GM21390 (cell line): ENCODE measurements around the gene RALGAPA2.
"Not testable (repeated sequence)": the region's sequence is repeated elsewhere in the genome, so short reads cannot be mapped to it uniquely, and the experiment has no call there.

Source experiments
- ATAC-seq: cut with Tn5 transposase; IDR thresholded peaks from one replicate; pipeline ENCODE4 v1.9.1; 2021; ENCODE audit not compliant: unreplicated experiment

The RALGAPA2 gene

DNA sequence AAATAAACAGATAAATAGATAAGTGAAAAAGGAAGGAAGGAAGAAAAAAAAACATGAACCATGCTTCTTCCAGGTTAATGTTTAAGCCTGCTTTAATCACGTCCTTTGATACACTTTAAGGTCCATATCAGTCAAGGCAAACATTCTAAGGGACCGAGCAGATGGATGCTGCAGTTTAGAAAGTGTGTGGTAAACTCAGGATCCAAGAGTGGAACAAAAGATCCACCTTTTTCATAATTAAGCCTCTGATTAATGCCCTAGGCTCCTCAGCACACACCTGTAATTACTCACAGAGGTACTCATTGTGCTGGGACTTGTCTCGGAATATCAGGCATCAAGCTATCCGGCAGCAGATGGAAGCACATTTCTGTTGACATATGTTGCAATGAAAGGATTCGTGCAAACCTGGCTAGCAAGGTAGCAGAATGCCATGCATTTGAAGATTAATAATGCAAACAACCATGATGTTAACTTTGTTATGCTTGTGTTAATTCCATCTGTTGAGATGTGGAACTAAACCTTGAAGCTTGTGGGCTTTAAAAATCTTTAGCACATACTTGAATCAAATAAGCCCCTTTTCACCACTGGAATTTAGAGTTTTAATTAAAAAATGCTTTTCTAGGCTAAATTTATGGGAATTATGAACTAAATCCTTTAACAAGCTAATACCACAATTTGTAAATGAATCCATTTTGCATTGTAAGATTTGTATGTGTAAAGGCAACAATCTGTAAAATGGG, 163.7 kb downstream of the RALGAPA2 start:
- ATAC-seq = no peak

DNA sequence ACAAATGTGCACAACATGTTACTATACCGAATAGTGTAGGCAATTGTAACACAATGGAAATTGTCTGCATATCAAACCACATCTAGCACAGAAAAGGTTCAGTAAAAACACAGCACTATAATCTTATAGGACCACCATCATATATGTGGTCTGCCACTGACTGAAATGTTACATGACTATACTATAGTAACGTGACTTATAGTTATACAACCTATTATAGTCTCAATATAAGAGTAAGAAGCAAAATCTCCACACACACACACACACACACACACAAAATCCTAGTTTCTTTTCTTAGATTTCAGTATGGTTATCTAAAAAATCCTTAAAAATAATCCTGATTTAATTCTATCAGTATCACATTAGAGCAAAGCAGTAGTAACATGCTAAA, 164.6 kb downstream of the RALGAPA2 start:
- no peak for ATAC-seq

DNA sequence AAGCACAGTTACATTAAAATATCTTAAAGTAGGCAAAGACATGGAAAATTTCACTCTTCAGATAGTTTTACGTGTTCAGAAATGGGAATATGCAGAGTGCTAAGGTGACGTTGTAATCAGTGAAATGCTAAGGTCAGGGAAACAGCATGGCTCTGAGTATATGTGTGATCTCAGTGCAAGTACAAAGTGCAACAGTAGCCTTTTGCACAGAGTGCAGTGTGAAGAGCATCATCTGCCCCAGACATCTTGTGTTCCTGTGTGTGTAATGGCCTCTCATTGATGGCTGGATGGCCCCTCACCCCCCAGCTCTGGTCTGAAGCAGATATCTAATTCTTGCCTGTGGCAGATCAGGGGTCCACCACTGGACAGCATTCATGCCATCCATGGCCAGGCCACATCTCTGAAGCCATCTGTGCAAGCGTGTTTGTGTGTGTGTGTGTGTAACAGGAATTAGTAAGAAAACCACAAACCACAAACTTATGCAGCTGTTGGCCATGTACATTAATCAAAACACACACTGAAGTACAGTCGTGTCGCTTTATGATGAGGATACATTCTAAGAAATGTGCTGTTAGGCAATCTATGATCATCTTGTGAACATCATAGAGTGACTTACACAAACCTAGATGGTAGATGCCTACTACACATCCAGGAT, 165.1 kb downstream of the RALGAPA2 start:
- ATAC-seq = no peak

DNA sequence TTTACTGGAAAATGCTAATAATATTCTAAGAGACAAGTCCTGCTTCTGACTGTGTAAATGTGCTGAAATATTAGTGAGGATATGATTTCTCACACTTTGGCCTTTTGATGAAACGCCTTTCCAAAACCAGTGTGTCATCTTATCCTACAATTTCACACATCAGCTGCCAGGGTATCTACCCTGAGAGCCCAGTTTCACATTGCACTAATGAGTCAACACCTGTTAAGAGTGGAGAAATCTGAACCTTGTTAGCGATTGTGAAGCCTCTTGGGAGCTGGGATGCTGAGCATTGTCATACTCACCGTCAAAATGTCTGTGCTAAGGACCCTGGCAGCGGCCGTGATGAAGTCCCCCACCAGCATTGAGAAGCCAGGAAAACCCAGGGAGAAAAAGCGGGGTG, 166.0 kb downstream of the RALGAPA2 start:
- no peak for ATAC-seq

DNA sequence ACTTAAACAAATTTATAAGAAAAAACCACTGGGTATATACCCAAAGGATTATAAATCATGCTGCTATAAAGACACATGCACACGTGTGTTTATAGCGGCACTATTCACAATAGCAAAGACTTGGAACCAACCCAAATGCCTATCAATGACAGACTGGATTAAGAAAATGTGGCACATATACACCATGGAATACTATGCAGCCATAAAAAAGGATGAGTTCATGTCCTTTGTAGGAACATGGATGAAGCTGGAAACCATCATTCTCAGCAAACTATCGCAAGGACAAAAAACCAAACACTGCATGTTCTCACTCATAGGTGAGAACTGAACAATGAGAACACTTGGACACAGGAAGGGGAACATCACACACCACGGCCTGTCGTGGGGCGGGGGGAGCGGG, 169.1 kb downstream of the RALGAPA2 start:
- ATAC-seq = not testable (repeated sequence)

DNA sequence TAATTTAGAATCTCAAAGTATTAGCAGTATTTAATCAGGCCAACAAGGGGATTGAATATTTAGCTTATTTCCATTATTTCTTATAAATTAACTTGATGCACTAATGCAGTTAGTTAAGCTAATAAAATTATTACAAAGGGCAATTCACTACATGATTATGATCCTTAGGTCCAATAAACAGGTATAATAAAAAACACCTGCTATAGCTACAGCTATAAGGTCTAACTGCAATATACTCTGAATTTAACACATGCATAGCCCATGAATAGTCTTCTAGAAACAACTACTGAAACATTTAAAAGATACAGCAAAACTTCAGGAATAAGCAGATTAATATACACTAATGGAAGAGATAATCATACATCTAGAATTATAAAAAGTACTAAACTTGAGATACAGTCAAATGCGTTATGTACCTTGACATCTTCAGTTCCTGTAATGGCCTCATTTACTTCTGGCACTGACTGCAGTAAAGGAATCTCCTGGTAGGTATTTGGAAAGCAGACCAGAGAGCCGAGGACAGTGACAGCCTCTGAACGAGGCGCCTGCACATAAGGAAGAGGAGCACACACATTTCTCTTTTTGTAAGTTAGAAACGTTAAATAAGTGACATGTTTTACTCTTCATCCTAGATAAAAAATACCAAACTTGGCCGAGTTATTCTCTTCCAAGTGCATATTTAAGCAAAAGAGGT, 176.1 kb downstream of the RALGAPA2 start:
- ATAC-seq = no peak

DNA sequence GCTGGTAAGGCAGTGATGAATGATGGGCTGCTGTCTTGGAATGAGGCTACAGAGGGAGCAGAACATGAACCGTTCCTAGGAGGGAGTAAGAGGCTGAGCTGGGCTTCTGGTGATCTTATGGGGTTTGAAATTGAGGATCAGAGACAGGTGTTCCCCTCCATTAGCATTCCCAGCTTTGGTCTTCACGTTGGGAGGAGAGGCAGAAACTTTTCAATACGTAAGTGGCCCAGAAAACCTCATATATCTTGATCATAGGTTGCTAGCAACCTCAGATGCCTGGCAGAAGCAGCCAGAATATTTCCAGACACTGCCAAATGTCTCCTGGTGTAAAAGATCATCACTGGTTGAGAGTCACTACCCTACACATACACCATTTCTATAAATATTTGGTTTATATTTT, 177.4 kb downstream of the RALGAPA2 start:
- ATAC-seq = no peak

DNA sequence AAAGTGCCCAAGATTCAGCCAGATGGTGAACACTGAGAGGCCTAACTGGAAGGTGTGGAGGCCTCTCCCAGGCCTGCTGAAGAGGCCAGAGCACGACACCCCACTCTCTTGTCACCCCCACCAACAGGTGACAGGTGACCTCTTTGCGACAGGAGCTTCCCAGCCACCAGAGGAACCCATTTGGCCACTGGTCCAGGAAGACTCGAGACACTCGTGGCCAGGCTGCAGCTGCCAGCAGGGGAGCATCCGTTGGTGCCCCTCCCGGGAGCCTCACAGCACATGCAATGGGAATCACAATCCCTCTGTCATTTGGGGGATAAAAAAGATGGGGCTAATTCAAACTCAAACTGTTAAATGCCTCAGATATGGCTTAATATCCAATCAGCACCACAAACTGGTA, 181.2 kb downstream of the RALGAPA2 start:
- ATAC-seq = no peak

DNA sequence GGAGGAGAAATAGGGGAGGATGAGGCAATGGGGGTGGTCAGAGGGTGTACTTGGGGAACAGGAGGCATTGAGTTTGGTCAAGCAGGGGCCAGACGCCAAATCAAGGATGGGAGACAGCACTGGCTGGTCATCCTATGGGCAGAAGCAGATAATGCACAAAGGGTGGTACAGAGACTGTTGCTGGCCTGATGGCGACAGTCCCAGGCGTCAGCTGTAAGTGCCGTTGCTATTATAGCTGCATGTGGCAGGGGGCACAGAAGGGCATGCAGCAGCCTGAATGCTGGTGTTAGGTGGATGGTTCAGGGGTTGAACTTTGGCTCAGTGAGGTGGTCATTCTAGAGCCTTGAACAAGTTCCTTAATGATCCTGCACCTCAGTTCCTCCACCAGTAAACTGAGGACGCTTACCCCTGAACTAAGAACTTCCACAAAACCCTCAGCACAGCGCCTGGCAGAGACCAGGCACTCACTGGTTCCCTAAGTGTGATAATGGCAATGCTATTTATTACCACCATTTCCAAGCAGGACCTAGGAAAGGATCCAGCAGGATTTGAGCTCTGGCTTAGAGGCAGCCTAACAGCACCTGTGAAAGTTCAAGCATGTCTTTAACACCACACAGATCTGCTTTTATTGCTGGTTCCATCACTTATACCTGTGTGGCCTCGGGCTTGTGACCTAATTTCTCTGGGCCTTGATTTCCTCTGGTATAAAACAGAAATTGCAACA, 181.9 kb downstream of the RALGAPA2 start:
- ATAC-seq = no peak

DNA sequence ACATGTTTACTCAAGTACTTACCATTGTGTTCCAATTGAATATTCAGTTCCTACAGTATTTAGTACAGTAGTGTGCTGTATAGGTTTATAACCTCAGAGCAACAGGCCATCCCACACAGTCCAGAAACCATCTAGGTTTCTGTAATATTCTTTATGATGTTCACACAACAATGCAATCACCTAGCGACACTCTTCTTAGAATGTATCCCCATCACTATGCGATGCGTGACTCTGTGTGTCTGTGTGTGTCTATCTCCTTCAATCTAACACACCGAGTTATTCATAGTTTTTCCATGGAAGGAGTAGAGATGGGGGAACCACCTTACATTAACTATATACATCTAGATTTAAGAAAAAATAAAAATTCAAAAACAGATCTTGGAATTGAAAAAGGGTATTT, 182.8 kb downstream of the RALGAPA2 start:
- no peak for ATAC-seq

DNA sequence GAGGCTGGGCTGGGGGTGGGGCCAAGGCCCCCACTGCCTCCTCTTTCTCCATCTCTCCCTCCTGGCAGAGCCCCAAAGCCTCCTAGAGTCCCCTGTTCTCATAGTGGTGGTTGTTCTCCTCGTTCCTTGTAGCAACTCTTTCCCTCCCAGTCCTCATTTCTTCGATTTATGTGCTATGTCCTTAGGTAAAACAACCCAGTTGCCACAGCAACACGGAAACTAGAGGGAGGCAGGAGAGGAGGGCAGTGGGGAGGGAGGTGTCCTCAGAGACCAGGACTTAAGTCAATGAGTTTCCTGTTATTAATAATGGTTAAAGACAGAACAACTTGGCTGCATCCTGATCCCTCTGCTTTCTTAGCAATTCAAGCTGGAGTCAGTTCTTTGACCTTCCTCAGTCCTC, 183.6 kb downstream of the RALGAPA2 start:
- ATAC-seq = no peak

DNA sequence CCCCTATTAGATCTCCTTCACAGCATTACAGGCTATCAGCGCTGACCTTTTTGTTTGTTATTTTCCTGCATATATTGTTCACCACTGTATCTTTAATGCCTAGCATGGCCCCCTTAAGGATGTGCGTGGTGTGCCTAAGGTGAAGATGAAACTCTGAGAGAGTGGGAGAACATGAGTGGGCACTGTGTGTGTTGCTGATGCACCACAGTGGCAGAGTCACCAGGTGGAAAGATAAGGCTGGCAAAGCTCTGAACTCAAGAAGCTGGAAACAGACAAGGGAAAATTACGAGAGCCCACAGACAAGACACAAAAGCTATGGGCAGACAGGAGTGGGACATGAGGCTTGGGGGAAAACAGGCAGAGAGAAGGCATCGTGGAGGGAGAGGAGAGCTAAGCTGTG, 184.8 kb downstream of the RALGAPA2 start:
- no peak for ATAC-seq

DNA sequence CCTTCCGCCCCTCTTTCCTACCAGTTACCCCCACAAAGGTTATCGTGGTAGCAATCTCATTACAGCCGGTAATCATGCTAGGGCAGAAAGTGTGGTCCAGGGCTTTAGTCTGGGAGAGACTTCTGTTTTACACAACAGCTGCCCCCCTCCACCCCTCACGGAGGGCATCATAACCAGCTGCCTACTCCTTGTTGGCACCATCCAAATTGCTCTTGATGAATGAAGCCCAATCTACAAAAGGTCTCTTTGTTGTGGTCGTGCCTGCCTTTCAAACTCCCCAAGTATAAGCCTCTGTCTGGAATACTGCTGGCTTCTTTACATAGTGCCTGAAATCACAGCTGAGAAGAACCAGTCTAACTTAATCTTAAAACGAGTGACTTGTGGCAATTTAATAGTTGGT, 186.7 kb downstream of the RALGAPA2 start:
- no peak for ATAC-seq

DNA sequence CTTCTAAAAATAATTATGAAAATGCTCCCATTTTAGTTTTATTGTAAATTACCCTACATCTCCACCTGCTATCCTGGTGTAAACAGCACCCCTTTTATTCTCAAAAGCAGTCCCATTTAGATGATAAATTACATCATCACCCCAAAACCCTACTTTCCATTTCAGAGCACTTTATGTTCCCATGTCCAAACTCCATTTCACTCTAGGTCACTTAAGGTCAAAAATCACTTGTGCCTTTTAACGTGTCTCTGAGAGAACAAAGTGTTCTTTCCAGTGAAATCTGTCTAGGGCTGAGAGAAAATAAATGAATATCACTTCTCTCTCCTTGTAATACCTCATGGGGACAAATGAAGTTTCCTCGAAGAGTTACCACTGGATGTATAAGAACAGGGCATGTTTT, 187.2 kb downstream of the RALGAPA2 start:
- ATAC-seq = no peak

DNA sequence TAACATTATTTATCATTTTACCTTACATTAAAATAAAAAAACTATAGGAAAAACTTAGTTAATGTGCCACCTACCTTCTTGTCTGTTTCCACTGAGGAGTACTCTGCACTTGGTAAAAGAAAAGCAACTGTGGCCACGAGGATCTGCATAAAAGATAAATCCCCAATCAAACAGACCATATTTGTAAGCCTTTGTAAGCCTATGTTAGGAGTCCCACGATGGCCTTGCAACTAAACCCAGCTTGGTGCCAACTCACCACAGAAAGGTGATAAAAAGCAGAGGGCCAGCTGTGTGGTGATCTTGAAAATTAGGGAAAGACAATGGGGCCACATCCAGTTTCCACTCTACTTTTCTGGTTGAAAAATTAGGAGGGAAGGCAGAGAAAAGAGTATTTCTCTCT, 187.7 kb downstream of the RALGAPA2 start:
- ATAC-seq = no peak

DNA sequence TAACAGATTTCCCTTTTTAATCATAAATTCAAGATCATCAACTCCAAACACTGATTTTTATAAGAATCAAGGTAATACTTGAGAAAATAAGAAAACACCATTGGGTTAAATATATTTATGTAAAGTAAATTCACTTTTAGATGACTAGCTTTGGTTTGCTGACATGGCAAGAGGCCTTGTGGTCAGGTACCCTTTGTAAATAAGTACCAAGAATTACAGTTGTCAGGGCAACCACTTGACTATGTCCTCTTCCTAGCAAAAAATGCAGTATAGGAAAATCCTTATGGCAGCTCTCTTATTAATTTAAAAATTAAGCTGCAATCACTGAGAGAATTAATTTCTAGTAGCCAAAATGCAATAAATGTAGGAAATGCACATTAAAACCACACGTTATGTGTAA, 190.7 kb downstream of the RALGAPA2 start:
- no peak for ATAC-seq

DNA sequence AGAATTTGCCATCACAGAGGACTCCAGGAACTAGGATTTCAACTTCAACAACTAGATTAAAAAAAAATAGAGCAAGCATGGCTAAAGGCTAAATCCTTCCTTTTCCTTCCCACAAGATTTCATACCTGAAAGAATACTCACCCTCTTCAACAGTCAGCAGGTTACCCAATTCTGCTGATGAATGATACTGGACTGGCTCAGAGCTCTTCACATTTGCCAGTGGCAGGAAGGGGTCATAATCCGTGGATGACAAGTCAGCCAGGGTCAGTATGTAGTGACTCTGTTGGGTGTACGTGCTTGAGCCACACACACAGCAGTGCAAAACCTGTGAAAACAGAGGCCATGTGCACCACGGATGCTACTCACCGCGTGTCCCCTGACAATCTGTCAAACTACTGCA, 191.7 kb downstream of the RALGAPA2 start:
- no peak for ATAC-seq

DNA sequence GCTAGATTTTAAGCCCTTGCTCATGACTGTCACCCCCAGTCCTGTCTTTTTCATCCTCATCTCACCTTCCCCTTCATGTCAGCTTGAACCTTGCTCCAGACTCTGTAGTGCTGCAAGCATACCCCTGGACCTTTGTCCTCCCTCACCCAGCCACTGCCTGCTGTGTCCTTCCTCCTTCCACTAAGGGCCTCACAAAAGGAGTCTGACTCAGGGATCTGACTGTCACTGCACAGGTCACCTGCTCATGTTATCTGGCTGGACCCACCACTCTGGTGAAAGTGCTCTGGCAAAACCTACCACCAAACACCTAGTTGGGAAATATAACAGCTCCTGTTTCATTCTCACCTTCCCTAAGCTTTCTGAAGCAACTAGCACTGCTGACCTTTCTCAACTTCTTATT, 193.2 kb downstream of the RALGAPA2 start:
- ATAC-seq = no peak

DNA sequence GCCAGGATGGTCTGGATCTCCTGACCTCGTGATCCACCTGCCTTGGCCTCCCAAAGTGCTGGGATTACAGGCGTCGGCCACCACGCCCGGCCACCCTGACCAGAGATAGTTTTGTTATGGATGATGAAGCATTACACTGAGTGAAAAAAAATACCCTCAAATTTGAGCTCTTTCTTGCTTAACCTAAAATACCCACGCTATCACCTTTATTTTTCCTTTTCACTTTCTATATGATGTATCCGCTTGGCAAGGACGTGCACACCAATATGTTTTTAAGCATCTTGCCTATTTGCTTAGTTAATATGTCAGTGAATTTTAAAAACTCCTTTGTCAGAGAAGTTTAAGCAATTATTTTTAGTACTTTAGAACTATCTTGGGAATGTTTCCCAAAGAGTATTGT, 194.2 kb downstream of the RALGAPA2 start:
- no peak for ATAC-seq

DNA sequence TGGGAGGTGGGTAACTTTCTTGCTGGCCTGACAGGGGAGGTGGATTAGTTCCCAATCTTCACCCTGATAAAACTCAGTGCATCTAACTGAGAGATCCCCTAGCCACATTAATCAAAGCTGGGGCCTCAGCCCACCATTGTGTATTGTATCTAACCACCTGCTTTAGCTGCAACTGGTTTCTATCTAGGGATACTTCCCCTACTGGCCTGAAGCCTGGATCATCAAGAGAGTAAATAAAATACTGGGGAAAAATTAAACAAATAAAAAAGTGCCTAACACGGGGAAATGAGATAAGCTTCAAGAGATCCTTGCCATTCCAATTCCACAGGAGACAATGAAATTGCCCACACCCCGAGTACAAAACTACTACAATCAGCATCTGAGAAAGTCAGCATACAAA, 195.1 kb downstream of the RALGAPA2 start:
- ATAC-seq = no peak

DNA sequence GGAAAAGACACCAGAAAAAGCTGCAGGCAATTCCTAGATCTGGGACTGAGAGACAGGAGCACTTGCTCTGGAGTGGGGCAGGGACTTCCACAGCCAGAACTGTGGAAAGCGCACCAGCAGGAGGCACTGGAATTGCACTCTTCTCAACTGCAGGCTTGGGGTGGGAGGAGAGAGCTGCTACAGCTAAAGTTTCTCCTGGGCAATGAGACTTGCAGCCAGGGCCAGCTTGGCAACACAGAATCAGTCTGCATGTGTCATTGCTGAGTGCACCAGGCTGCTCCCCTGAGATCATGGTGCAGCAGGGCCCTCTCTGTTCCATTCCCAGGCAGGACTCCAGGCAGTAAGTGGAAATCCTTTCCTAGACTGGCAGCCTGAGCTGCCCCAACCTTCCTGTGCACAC, 198.7 kb downstream of the RALGAPA2 start:
- ATAC-seq = no peak

DNA sequence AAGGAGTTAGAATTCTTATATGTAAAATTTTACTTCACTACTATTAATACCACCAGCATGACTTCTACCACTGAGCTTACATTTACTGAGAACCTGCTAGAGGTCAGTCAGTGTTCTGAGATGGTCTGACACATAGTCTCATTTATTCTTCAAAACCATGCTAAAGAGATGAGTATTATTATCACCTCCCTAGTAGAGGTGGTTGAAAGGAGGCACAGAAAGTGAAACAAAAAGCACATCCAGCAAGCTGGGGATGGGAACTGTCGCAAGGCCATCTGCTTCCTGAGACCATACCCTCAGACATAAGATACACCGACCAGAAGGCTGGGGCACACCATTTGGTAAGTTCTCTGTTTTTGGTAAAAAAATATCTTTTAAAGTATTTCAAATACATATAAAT, 206.9 kb downstream of the RALGAPA2 start:
- ATAC-seq = no peak
